Loucy (cell line): Measurements from ENCODE around the gene GRHL1.

Source experiments
- EZH2phosphoT487 ChIP-seq: fragments of 200-600 bp; IDR thresholded peaks from 2 replicates; pipeline ENCODE4 v1.6.1; 2018; ENCODE audit warnings: antibody characterized with exemption, mild to moderate bottlenecking, moderate library complexity, borderline replicate concordance
- TF ChIP-seq, protein P1 (sequence below): fragments of 200-600 bp; sonication (generic); conservative IDR thresholded peaks from 2 replicates; pipeline ENCODE4 v1.5.1; 2014; ENCODE audit warnings: mild to moderate bottlenecking, antibody characterized with exemption, low read length

DNA sequence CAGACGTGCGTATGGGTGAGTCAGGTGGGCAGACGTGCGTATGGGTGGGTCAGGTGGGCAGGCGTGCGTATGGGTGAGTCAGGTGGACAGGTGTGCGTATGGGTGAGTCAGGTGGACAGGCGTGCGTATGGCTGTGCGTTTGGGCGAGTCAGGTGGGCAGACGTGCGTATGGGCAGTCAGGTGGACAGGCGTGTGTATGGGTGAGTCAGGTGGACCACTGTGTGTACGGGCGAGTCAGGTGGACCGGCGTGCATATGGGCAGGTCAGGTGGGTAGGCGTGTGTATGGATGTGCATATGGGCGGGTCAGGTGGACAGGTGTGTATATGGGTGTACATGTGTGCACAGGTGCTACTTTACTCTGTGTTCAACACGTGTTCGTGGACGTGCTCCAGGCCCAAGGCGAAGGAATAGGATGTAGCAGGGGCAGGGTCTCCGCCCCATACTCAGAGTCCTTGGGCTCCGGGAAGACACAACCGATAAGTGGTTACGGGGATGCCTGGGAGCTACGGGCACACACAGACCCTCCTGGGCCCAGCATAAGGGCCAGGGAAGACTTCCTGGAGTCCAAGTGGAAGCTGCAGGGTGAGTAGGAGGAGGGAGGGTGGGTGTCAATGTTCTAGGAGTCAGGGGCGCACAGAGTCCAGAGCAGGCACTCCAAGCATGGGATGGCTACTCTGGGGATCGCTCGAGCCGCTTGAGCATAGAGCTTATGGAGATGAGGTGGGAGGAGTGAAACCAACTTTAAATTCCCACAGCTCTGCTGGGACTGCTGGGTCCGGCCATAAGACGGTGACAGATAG is 64.7 kb downstream of the GRHL1 start:
- TF ChIP-seq, protein P1, sequence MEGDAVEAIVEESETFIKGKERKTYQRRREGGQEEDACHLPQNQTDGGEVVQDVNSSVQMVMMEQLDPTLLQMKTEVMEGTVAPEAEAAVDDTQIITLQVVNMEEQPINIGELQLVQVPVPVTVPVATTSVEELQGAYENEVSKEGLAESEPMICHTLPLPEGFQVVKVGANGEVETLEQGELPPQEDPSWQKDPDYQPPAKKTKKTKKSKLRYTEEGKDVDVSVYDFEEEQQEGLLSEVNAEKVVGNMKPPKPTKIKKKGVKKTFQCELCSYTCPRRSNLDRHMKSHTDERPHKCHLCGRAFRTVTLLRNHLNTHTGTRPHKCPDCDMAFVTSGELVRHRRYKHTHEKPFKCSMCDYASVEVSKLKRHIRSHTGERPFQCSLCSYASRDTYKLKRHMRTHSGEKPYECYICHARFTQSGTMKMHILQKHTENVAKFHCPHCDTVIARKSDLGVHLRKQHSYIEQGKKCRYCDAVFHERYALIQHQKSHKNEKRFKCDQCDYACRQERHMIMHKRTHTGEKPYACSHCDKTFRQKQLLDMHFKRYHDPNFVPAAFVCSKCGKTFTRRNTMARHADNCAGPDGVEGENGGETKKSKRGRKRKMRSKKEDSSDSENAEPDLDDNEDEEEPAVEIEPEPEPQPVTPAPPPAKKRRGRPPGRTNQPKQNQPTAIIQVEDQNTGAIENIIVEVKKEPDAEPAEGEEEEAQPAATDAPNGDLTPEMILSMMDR, result no peak
- TF ChIP-seq EZH2phosphoT487, result no peak
